ENCODE results near the gene TMEM147.

- no peak for TF ChIP-seq CTCF (IDR thresholded peaks at IDR 0.05; ENCODE audit: insufficient read depth, low read depth, low read length)
- TF ChIP-seq EZH2 (IDR thresholded peaks at IDR 0.05; ENCODE audit: insufficient read depth, low read length): no peak
Observed at GRCh38 chr19:35545001-35545854, at the start of gene TMEM147.
